Thoracic aorta (tissue), 2 donors: ENCODE measurements around the gene PLXNA3. TPM values are rescaled to one million over a fixed set of nuclear protein-coding genes. Genes with fewer than 3 reads are reported as not detected.

Experiments used
- ATAC-seq: fragments of 150-250 bp; one replicate; pipeline ENCODE4 v1.8.0; 2017; ENCODE audit warnings: low read depth; ENCODE audit not compliant: insufficient number of reproducible peaks, low FRiP score
- DNase-seq: peaks from one replicate; pipeline ENCODE4 v3.0.0-alpha.2; 2020; ENCODE audit warnings: low spot score
- H3K27ac ChIP-seq, 2 donors: fragments of 200-600 bp; sonication (generic); 1 replicate in 1 of 2; 2 replicates in 1 of 2; pipeline ENCODE4 v1.5.1; 2016; ENCODE audit warnings: mild to moderate bottlenecking in 2 of 2, moderate library complexity in 2 of 2
- H3K27me3 ChIP-seq: fragments of 200-600 bp; sonication (generic); replicated peaks from 2 replicates; pipeline ENCODE4 v1.6.0; 2016; ENCODE audit warnings: mild to moderate bottlenecking; ENCODE audit not compliant: insufficient read depth
- H3K36me3 ChIP-seq: fragments of 200-600 bp; sonication (generic); one replicate; pipeline ENCODE4 v1.5.1; 2016
- H3K4me1 ChIP-seq, 2 donors: fragments of 200-600 bp; sonication (generic); 1 replicate in 1 of 2; 2 replicates in 1 of 2; pipeline versions ENCODE4 v1.5.1 to v1.6.0; 2016; ENCODE audit warnings: low read depth in 2 of 2, mild to moderate bottlenecking in 1 of 2; ENCODE audit not compliant: control insufficient read depth in 1 of 2
- H3K4me3 ChIP-seq: fragments of 200-600 bp; sonication (generic); 2 replicates; pipeline ENCODE4 v1.5.1; 2016; ENCODE audit warnings: mild to moderate bottlenecking
- H3K9me3 ChIP-seq: fragments of 200-600 bp; sonication (generic); 2 replicates; pipeline ENCODE4 v1.5.1; 2016
- total RNA-seq, 2 donors: library from RNA; depleted of rRNA; stranded (reverse); fragments of >200 nt; gene quantifications; one replicate each; pipeline versions ENCODE4 v1.1.0 to v1.2.3, GENCODE V29; 2016
- TF ChIP-seq, protein P1 (sequence below): fragments of 200-600 bp; sonication (generic); IDR thresholded peaks from one replicate; pipeline ENCODE4 v1.5.1; 2019; ENCODE audit warnings: antibody characterized with exemption

The PLXNA3 gene
- total RNA-seq, 2 donors from 2014 or later: 39.3 to 40.9 TPM

DNA sequence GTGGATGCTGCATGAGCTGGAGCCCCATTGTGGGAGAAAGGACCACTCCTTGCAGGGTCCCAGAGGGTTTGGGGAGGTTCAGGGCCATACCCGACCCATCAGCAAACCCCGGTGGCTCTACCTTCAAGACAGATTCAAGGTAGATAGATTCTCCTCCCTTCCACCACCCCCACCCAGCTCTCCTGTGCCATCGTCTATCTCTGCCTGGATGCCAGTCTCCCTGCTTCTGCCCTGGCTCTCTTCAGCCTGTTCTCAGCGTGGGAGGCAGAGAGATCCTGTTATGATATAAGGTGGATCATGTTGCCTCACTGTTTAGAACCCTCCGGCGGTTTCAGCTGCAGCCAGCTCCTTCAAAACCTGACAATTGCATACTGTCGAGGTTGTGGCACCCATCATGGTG lies 15.6 kb downstream of the PLXNA3 start:
- Histone ChIP-seq H3K4me1 (no peaks in the 10 kb centered on the region), H3K36me3 (peaks cover 3% of the 10 kb centered on the region), H3K9me3 (no peaks in the 10 kb centered on the region), H3K4me3 (no peak overlapping the region), H3K27ac (no peak overlapping the region), H3K27me3 (no peaks in the 10 kb centered on the region)
- ATAC-seq (no peak), DNase-seq (no peak)
- TF ChIP-seq, protein P1, sequence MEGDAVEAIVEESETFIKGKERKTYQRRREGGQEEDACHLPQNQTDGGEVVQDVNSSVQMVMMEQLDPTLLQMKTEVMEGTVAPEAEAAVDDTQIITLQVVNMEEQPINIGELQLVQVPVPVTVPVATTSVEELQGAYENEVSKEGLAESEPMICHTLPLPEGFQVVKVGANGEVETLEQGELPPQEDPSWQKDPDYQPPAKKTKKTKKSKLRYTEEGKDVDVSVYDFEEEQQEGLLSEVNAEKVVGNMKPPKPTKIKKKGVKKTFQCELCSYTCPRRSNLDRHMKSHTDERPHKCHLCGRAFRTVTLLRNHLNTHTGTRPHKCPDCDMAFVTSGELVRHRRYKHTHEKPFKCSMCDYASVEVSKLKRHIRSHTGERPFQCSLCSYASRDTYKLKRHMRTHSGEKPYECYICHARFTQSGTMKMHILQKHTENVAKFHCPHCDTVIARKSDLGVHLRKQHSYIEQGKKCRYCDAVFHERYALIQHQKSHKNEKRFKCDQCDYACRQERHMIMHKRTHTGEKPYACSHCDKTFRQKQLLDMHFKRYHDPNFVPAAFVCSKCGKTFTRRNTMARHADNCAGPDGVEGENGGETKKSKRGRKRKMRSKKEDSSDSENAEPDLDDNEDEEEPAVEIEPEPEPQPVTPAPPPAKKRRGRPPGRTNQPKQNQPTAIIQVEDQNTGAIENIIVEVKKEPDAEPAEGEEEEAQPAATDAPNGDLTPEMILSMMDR: no peak

DNA sequence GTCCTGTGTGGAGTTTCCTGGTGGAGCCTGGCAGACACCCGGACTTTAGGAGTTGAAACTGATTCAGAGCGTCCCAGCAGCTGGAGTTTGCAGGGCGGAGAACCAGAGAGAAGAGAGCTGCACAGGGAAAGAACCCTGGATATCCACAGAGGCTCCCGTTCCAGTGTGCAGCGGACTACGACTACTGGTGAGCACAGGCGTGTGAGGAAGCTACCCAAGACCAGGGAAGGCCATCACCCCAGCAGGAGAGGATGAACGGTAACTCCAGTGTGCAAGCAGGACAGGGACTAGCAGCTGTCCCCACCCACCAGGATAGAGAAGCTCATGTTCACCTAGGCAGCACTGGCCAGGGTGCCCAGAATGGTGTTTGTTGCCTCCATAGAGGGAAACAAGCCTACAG lies 18.7 kb downstream of the PLXNA3 start:
- H3K4me3 ChIP-seq: no peak overlapping the region
- no peaks in the 10 kb centered on the region for H3K4me1 ChIP-seq
- DNase-seq: no peak
- H3K27me3 ChIP-seq: no peaks in the 10 kb centered on the region
- no peaks in the 10 kb centered on the region for H3K9me3 ChIP-seq
- H3K36me3 ChIP-seq: no peaks in the 10 kb centered on the region
- no peak for ATAC-seq
- TF ChIP-seq, protein P1: no peak
- no peak overlapping the region for H3K27ac ChIP-seq

DNA sequence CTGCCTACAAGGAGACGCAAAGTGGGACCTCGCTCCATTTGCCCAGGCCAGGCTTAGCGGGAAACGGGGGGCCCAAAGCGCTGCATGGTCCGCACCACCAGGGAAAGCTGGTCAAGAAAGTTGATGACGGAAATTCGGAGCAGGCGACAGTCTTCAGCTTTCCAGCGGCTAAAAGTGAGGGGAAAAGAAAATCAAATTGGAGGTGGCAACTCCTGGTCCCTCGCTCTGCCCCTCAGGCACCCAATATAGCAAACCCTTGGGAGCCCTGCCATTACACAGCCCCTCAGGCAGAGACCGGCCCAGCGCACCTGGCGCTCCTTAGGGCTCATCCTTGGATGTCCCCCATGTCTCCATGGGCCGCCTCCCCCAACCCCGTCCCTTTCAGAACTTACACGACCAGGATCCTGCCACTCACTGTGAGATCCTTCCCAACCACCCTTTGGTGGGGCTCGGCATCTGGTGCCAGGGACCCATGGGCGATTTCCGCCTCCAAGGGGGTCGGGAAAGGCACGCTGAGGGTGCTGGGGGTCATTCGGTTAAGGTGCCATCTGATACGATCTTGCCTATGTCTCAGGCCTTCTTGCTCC lies 19.9 kb downstream of the PLXNA3 start:
- Histone ChIP-seq H3K36me3 (no peaks in the 10 kb centered on the region), H3K27ac (peak overlapping the region in 1 of 2 donors; percentile 68), H3K9me3 (no peaks in the 10 kb centered on the region), H3K27me3 (no peaks in the 10 kb centered on the region), H3K4me1 (no peaks in the 10 kb centered on the region), H3K4me3 (peak overlapping the region; percentile 70)
- ATAC-seq: no peak
- no peak for DNase-seq
- TF ChIP-seq, protein P1: no peak

DNA sequence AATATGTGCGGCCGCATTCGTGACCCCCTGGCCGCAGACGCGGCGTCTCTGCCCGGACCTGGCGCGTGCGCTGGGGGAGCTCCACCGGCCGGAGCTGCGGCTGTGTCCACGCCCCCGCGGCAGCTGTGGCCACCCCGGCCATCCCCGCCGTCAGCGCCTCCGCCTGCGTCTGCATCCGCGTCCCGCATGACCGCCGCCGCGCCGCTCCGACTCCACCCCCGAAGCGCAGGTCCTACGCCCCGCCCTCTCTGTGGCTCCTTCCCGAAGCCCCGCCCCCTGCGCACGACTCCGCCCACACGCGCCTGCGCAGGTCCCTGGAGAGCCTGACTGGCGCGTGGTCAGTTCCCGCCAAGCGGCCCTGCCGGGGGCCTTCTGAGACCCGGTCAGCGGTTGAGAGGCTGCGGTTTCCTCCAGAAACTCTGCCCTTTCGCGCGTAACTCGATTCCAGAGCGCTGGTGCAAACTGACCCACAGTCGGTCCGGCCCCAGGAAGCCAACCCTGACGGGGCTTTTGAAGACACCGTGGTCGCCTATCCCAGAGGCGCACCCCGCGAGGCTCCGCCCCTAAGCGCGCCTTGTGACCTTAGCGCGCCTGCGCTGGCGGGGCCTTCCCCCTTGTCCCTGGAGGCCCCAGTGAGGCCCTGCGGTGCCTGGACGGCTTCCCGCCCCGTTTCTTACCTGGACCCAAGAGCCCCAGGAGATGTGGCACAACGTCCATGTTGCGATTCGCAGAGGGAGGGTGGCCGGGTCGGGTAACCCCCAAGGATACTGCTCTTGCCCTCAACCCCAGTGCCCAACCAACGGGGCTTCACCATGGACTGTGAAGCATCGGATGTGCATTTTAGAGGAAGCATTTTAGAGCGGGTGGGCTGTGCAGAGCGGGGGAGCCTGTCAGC lies 20.9 kb downstream of the PLXNA3 start, which contains the start of gene LAGE3:
Gene LAGE3 (minus strand): TSS at position 554 of the 895 bp plus-strand sequence. CDS start 366 bp downstream, at position 188.
- Histone ChIP-seq H3K27me3 (no peaks in the 10 kb centered on the region), H3K4me1 (no peaks in the 10 kb centered on the region), H3K36me3 (no peaks in the 10 kb centered on the region), H3K4me3 (peak within 1 kb of the TSS; percentile 70), H3K9me3 (no peaks in the 10 kb centered on the region), H3K27ac (peak within 1 kb of the TSS; percentile 58 to 68)
- TF ChIP-seq, protein P1: no peak
- DNase-seq (peak; percentile 47), ATAC-seq (peak; percentile 70)

DNA sequence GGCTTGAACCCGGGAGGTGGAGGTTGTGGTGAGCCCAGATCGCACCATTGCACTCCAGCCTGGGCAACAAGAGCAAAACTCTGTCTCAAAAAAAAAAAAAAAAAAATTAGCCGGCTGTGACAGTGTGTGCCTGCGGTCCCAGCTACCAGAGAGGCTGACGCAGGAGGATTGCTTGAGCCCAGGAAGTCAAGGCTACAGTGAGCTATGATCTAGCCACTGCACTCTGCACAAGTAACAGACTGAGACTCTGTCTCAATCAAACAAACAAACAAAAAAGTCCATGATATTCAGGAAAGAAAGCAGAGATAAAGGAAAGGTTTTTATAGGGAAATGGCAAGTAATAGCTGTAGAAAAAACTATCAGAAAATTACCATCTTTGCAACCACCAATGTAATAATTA lies 23.1 kb downstream of the PLXNA3 start:
- no peaks in the 10 kb centered on the region for H3K9me3 ChIP-seq
- no peak overlapping the region for H3K4me3 ChIP-seq
- TF ChIP-seq, protein P1: no peak
- H3K27ac ChIP-seq: no peak overlapping the region
- peaks cover 3 to 12% of the 10 kb centered on the region in 2 donors for H3K4me1 ChIP-seq
- H3K36me3 ChIP-seq: peaks cover 5% of the 10 kb centered on the region
- H3K27me3 ChIP-seq: no peaks in the 10 kb centered on the region
- ATAC-seq (no peak), DNase-seq (no peak)
